Keratinocyte (primary cell): ENCODE data around the gene CYP1A2. TPM values are rescaled to one million over a fixed set of nuclear protein-coding genes. Genes with fewer than 3 reads are reported as not detected.

Experiments
- DNase-seq: peaks from one replicate; pipeline ENCODE4 v3.0.0-alpha.2; 2011; ENCODE audit warnings: low read depth, missing footprints, low spot score
- FAIRE-seq: peaks from 2 replicates; lab custom pipeline; 2011; peaks lifted over from hg19 to GRCh38; lab: Jason Lieb, UNC
- H2AFZ ChIP-seq: 2 replicates; pipeline ENCODE4 v1.6.0; 2012; ENCODE audit warnings: low read length, control low read depth, inconsistent platforms; ENCODE audit not compliant: control insufficient read depth
- H3K27ac ChIP-seq: 2 replicates; pipeline ENCODE4 v1.5.1; 2011; ENCODE audit warnings: low read length; ENCODE audit not compliant: control insufficient read depth, insufficient read depth
- H3K27me3 ChIP-seq: 3 replicates; pipeline ENCODE4 v1.6.0; 2011; ENCODE audit warnings: low read length; ENCODE audit not compliant: control insufficient read depth, insufficient read depth; ENCODE audit errors: extremely low read depth
- H3K36me3 ChIP-seq, 2 experiments: 2 replicates in 1 of 2; 3 replicates in 1 of 2; pipeline ENCODE4 v1.5.1; 2011; ENCODE audit warnings: low read length in 2 of 2, mild to moderate bottlenecking in 1 of 2; ENCODE audit not compliant: control insufficient read depth in 2 of 2, insufficient read depth in 2 of 2; ENCODE audit errors: extremely low read depth in 1 of 2
- H3K4me1 ChIP-seq: 3 replicates; pipeline ENCODE4 v1.5.1; 2011; ENCODE audit warnings: low read length; ENCODE audit not compliant: control insufficient read depth, insufficient read depth; ENCODE audit errors: extremely low read depth
- H3K4me2 ChIP-seq: 3 replicates; pipeline ENCODE4 v1.6.0; 2011; ENCODE audit warnings: low read depth, low read length; ENCODE audit not compliant: control insufficient read depth, insufficient read depth; ENCODE audit errors: extremely low read depth
- H3K4me3 ChIP-seq, 3 experiments: fragments of 200-600 bp in 1 of 3; sonication (generic) in 1 of 3; 2 replicates in 2 of 3; 3 replicates in 1 of 3; pipeline ENCODE4 v1.5.1; 2011 to 2016; ENCODE audit warnings: low read length in 3 of 3, mild to moderate bottlenecking in 3 of 3, control low read depth in 2 of 3, inconsistent platforms in 1 of 3, low read depth in 1 of 3, mixed read lengths in 1 of 3, mixed run types in 1 of 3, moderate library complexity in 1 of 3; ENCODE audit not compliant: control insufficient read depth in 2 of 3, insufficient read depth in 2 of 3; ENCODE audit errors: extremely low read depth in 1 of 3
- H3K79me2 ChIP-seq: 2 replicates; pipeline ENCODE4 v1.6.0; 2012; ENCODE audit warnings: low read length; ENCODE audit not compliant: control insufficient read depth, insufficient read depth
- H3K9ac ChIP-seq: 3 replicates; pipeline ENCODE4 v1.6.0; 2011; ENCODE audit warnings: low read length; ENCODE audit not compliant: control insufficient read depth, insufficient read depth; ENCODE audit errors: extremely low read depth
- H3K9me1 ChIP-seq: 3 replicates; pipeline ENCODE4 v1.6.0; 2011; ENCODE audit warnings: low read length; ENCODE audit not compliant: control insufficient read depth, insufficient read depth; ENCODE audit errors: extremely low read depth
- H3K9me3 ChIP-seq: 2 replicates; pipeline ENCODE4 v1.5.1; 2012; ENCODE audit warnings: low read depth, low read length; ENCODE audit not compliant: control insufficient read depth
- H4K20me1 ChIP-seq: 3 replicates; pipeline ENCODE4 v1.6.0; 2011; ENCODE audit warnings: low read length; ENCODE audit not compliant: control insufficient read depth, insufficient read depth; ENCODE audit errors: extremely low read depth
- EZH2 ChIP-seq: IDR thresholded peaks from one replicate; pipeline ENCODE4 v1.6.1; 2012; ENCODE audit warnings: inconsistent platforms, mild to moderate bottlenecking, low read length, moderate library complexity
- dilution Hi-C: fragments of 300-500 bp; cut with MboI; formaldehyde crosslinking; loops from one replicate; pipeline ENCODE4 v1.7.0; 2020; ENCODE audit warnings: low sequenced_read_pairs; ENCODE audit not compliant: extremely low pct_ligation_motif_present
- polyA plus RNA-seq, 5 experiments: library from polyadenylated mRNA; depleted of rRNA in 3 of 5; stranded (reverse) in 3 of 5; stranded (forward) in 1 of 5; unstranded in 1 of 5; fragments of >200 nt; gene quantifications; 1 replicate in 1 of 5; 2 replicates in 3 of 5; 3 replicates in 1 of 5; pipeline versions ENCODE4 v1.2.1 to v1.2.3, GENCODE V29; 2011 to 2012; ENCODE audit warnings: missing spikeins in 2 of 5, low read depth in 1 of 5, low replicate concordance in 1 of 5
- TF ChIP-seq, protein P1 (sequence below), 3 experiments: IDR thresholded peaks in 1 of 3; conservative IDR thresholded peaks in 1 of 3; optimal IDR thresholded peaks in 1 of 3; 2 replicates in 2 of 3; 3 replicates in 1 of 3; pipeline versions ENCODE3 to v1.5.1; 2011; ENCODE audit warnings: low read length in 3 of 3, mild to moderate bottlenecking in 3 of 3, moderate library complexity in 2 of 3, control low read depth in 1 of 3, inconsistent platforms in 1 of 3; ENCODE audit not compliant: insufficient read depth in 2 of 3; ENCODE audit errors: extremely low read depth in 1 of 3

The CYP1A2 gene
- polyA plus RNA-seq, 1 donor (not counting 4 experiments of a cell fraction or from before 2014, with no cell fraction given): 0.04 TPM

DNA sequence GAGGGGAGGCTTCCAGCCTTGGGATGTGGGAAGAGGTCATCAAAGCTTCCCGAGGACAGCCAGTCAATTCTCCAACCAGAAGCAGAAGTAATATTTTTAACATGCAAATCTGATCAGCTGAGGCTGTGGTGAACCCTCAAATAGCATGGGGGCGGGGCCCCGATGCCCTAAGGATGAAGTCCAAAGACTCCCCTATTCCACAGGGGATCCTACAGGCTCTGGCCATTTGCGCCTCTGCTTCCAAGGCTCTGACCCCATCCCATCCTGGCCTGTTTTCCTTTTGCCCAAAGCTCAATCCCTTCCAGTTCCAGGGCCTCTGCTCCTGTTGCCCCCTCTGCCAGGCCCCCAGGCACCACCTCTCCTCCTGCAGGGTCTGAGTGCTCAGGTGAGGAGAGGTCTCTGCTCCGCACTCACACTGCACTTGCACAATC lies 26.5 kb downstream of the CYP1A2 start:
- FAIRE-seq (no peak), DNase-seq (no peak)
- Histone ChIP-seq H3K9me3 (no peaks in the 10 kb centered on the region), H3K4me3 (no peak overlapping the region), H3K9me1 (no peaks in the 10 kb centered on the region), H2AFZ (no peak overlapping the region), H3K79me2 (no peaks in the 10 kb centered on the region), H3K27ac (no peak overlapping the region), H3K9ac (no peak overlapping the region), H3K4me1 (peaks cover 7% of the 10 kb centered on the region), H3K36me3 (no peaks in the 10 kb centered on the region), H3K27me3 (peaks cover 8% of the 10 kb centered on the region), H3K4me2 (no peak overlapping the region), H4K20me1 (no peaks in the 10 kb centered on the region)
- dilution Hi-C loops: loop anchor here (10.0 kb wide), 1 partner anchor 130 kb away; no protein-coding TSS in a partner anchor
- TF ChIP-seq, protein P1, sequence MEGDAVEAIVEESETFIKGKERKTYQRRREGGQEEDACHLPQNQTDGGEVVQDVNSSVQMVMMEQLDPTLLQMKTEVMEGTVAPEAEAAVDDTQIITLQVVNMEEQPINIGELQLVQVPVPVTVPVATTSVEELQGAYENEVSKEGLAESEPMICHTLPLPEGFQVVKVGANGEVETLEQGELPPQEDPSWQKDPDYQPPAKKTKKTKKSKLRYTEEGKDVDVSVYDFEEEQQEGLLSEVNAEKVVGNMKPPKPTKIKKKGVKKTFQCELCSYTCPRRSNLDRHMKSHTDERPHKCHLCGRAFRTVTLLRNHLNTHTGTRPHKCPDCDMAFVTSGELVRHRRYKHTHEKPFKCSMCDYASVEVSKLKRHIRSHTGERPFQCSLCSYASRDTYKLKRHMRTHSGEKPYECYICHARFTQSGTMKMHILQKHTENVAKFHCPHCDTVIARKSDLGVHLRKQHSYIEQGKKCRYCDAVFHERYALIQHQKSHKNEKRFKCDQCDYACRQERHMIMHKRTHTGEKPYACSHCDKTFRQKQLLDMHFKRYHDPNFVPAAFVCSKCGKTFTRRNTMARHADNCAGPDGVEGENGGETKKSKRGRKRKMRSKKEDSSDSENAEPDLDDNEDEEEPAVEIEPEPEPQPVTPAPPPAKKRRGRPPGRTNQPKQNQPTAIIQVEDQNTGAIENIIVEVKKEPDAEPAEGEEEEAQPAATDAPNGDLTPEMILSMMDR (optimal IDR thresholded peaks at IDR 0.05 in 1 of 3, IDR thresholded peaks at IDR 0.05 in 1 of 3, conservative IDR thresholded peaks at IDR 0.05 in 1 of 3; ENCODE audit: extremely low read depth in 1 of 3, insufficient read depth in 2 of 3, low read length in 3 of 3): no peak
- TF ChIP-seq EZH2: no peak

DNA sequence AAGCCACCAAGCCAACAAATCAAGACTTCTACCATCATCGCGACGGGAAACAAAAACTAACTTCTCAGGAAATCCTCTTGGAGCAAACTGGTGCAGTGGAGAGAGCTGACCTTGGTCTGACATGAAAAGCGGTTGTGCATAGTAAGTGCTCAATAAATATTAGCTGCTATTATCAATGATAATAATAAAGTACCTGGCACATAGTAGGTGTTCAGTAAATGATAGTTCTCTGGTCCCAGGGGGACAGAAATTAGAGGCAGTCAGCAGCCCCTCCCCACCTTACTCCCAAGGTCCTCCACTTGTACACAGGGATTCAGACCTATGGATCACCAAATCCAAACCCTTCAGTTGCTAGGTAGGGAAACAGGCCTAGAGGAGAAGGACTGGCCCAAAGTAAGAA lies 27.2 kb downstream of the CYP1A2 start:
- H4K20me1 ChIP-seq: no peaks in the 10 kb centered on the region
- no peaks in the 10 kb centered on the region for H3K36me3 ChIP-seq
- H3K9me1 ChIP-seq: no peaks in the 10 kb centered on the region
- peaks cover 10% of the 10 kb centered on the region for H3K4me1 ChIP-seq
- H2AFZ ChIP-seq: no peak overlapping the region
- no peak overlapping the region for H3K27ac ChIP-seq
- no peak overlapping the region for H3K9ac ChIP-seq
- no peak overlapping the region for H3K4me3 ChIP-seq
- TF ChIP-seq, protein P1 (optimal IDR thresholded peaks at IDR 0.05 in 1 of 3, IDR thresholded peaks at IDR 0.05 in 1 of 3, conservative IDR thresholded peaks at IDR 0.05 in 1 of 3; ENCODE audit: extremely low read depth in 1 of 3, insufficient read depth in 2 of 3, low read length in 3 of 3): no peak
- no peak for TF ChIP-seq EZH2
- no peak for FAIRE-seq
- DNase-seq: no peak
- dilution Hi-C loops: loop anchor here (10.0 kb wide), 1 partner anchor 131 kb away; no protein-coding TSS in a partner anchor
- H3K4me2 ChIP-seq: no peak overlapping the region
- peaks cover under 1% of the 10 kb centered on the region for H3K27me3 ChIP-seq
- no peaks in the 10 kb centered on the region for H3K79me2 ChIP-seq
- H3K9me3 ChIP-seq: no peaks in the 10 kb centered on the region
